Peyer's patch (tissue), 4 donors: ENCODE measurements around the gene F2RL1.

Experiments used
- POLR2A ChIP-seq, 2 donors: fragments of 450-650 bp; IDR thresholded peaks; one replicate each; pipeline ENCODE4 v1.5.1; 2017; ENCODE audit warnings: antibody characterized with exemption in 2 of 2, mild to moderate bottlenecking in 2 of 2, moderate library complexity in 2 of 2
- TF ChIP-seq, protein P1 (sequence below), 6 experiments: fragments of 450-650 bp in 4 of 6; fragments of 200-600 bp in 2 of 6; sonication (generic) in 1 of 6; IDR thresholded peaks; one replicate each; pipeline ENCODE4 v1.5.1; 2017 to 2019; ENCODE audit warnings: antibody characterized with exemption in 6 of 6, mild to moderate bottlenecking in 3 of 6, moderate library complexity in 1 of 6

DNA sequence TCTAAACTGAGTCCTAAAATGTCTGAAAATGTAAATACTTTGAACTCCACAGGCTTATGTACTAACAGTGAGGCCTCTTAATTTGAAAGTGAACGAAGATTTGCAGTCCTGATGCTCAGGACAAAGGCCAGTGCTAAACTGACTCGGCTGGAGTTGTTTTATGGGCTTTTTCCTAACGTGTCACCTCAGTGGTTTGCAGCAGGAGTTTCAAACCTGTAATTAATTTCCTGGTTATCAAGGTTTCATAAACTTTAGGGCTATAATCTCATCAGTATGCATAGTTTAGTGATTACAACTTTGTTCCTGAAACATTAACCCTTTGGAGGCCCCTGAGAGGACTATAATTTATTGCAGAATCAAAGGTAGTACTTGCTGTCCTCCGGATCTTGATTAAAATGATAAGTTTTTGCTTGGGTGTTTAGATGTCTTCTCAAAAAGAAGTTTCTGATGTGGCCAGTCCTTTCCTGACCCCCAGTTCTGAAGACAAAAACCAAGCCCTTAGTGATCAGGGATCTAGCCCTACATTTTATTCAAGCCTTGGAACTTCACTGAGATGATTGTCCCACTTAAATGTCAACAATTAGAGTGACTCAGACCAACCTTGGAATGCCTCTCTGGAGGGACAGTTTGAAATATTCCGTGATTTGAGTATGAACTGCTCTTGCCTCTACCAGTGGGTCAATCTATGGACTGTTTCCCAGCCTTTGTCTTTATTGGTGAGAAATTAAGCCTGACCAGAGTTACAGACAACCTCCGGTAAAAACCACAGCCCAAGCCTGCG, 19.8 kb downstream of the F2RL1 start:
- TF ChIP-seq, protein P1, sequence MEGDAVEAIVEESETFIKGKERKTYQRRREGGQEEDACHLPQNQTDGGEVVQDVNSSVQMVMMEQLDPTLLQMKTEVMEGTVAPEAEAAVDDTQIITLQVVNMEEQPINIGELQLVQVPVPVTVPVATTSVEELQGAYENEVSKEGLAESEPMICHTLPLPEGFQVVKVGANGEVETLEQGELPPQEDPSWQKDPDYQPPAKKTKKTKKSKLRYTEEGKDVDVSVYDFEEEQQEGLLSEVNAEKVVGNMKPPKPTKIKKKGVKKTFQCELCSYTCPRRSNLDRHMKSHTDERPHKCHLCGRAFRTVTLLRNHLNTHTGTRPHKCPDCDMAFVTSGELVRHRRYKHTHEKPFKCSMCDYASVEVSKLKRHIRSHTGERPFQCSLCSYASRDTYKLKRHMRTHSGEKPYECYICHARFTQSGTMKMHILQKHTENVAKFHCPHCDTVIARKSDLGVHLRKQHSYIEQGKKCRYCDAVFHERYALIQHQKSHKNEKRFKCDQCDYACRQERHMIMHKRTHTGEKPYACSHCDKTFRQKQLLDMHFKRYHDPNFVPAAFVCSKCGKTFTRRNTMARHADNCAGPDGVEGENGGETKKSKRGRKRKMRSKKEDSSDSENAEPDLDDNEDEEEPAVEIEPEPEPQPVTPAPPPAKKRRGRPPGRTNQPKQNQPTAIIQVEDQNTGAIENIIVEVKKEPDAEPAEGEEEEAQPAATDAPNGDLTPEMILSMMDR (IDR thresholded peaks at IDR 0.05), result no peak
- TF ChIP-seq POLR2A (IDR thresholded peaks at IDR 0.05), result no peak
